ENCODE results near the gene PRMT7. TPM values are rescaled to one million over a fixed set of nuclear protein-coding genes. Genes with fewer than 3 reads are reported as not detected.

PRMT7 gene
- total RNA-seq, 1 experiment from 2014 or later = 47.5 TPM

DNA sequence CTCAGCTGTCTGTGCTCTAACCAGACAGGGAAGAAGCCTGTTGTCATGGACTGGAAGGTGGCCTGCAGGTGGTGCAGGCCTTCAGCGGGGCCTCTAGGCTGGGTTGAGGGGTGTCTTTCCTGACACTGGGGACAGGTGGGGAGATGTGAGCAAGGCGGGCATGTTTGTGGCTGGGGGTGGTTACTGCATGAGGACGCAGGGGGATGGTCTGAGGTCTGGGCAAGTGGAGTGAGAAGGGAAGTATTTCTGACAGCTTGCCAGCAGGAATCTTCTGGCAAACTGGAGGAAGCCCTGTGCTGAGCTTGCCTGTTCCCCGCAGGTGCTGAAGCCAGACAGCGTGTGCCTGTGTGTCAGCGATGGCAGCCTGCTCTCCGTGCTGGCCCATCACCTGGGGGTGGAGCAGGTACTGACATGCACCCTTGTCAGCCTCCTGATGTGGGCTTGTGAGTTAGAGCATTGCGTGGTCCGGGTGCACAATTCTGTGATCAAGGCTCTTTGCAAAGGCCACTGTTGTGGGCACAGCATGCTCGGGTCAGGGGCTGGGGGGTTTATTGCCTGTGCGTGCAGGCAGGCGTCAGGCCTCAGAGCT lies 36.2 kb downstream of the PRMT7 start:
- POLR2A ChIA-PET (ENCODE audit: unreplicated experiment) = no interaction called here
- no TSS peak for BruUV-seq (replicated peaks)
- no peaks in the 10 kb centered on the region for H3K36me3 ChIP-seq (ENCODE audit: low read depth)
- DNase-seq = no peak
- H3K4me3 ChIP-seq = no peak overlapping the region
- TF ChIP-seq EZH2 (IDR thresholded peaks at IDR 0.05; ENCODE audit: low read depth) = no peak
- TF ChIP-seq, protein P1, sequence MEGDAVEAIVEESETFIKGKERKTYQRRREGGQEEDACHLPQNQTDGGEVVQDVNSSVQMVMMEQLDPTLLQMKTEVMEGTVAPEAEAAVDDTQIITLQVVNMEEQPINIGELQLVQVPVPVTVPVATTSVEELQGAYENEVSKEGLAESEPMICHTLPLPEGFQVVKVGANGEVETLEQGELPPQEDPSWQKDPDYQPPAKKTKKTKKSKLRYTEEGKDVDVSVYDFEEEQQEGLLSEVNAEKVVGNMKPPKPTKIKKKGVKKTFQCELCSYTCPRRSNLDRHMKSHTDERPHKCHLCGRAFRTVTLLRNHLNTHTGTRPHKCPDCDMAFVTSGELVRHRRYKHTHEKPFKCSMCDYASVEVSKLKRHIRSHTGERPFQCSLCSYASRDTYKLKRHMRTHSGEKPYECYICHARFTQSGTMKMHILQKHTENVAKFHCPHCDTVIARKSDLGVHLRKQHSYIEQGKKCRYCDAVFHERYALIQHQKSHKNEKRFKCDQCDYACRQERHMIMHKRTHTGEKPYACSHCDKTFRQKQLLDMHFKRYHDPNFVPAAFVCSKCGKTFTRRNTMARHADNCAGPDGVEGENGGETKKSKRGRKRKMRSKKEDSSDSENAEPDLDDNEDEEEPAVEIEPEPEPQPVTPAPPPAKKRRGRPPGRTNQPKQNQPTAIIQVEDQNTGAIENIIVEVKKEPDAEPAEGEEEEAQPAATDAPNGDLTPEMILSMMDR (conservative IDR thresholded peaks at IDR 0.05) = no peak
- H3K9me2 ChIP-seq (ENCODE audit: insufficient read depth) = no peaks in the 10 kb centered on the region
- CTCF ChIA-PET = no interaction called here
- no peaks in the 10 kb centered on the region for H3F3A ChIP-seq (ENCODE audit: insufficient read depth, low read depth)
- H3K27me3 ChIP-seq (ENCODE audit: insufficient read depth, low read depth) = no peaks in the 10 kb centered on the region
- no peaks in the 10 kb centered on the region for H3K79me2 ChIP-seq (ENCODE audit: low read depth)
- intact Hi-C loops (cut with micrococcal nuclease; ENCODE audit: unreplicated experiment) = no loop called here
- H3K4me2 ChIP-seq = no peak overlapping the region
- H3K9me3 ChIP-seq (ENCODE audit: insufficient read depth, low read depth) = no peaks in the 10 kb centered on the region
- H3K27ac ChIP-seq = no peak overlapping the region
- H2AFZ ChIP-seq = no peak overlapping the region
- H3K4me1 ChIP-seq (replicated peaks; ENCODE audit: insufficient read depth) = no peaks in the 10 kb centered on the region
- no peaks in the 10 kb centered on the region; the same call in 1 of the 2 replicates for H4K20me1 ChIP-seq (ENCODE audit: insufficient read depth)

DNA sequence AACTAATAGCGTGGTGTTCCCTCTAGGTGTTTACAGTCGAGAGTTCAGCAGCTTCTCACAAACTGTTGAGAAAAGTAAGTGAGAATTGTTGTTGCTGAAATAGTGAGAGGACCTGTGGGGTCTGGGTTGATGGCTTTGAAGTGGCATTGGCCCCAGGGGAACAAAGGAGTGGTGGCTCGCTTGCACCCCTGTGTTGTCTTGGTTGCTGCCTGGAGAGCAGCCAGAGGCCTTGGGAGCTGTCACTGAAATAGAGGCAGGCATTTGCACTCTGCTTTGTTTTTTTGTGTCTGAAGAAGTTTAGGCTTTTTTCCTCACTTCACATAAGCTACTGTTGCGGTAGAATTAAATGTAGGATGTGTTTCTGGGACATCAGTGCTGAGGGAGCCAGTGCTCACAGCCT lies 36.8 kb downstream of the PRMT7 start:
- Histone ChIP-seq H3K4me1 (replicated peaks; ENCODE audit: insufficient read depth) (no peaks in the 10 kb centered on the region), H3K36me3 (ENCODE audit: low read depth) (no peaks in the 10 kb centered on the region; the same call in 1 of the 2 replicates), H3K4me3 (no peak overlapping the region), H3K27ac (no peak overlapping the region), H2AFZ (no peak overlapping the region), H4K20me1 (ENCODE audit: insufficient read depth) (no peaks in the 10 kb centered on the region; the same call in 1 of the 2 replicates), H3K27me3 (ENCODE audit: insufficient read depth, low read depth) (no peaks in the 10 kb centered on the region), H3K79me2 (ENCODE audit: low read depth) (no peaks in the 10 kb centered on the region), H3K4me2 (no peak overlapping the region), H3K9me2 (ENCODE audit: insufficient read depth) (no peaks in the 10 kb centered on the region), H3K9me3 (ENCODE audit: insufficient read depth, low read depth) (no peaks in the 10 kb centered on the region), H3F3A (ENCODE audit: insufficient read depth, low read depth) (no peaks in the 10 kb centered on the region)
- POLR2A ChIA-PET (ENCODE audit: unreplicated experiment) = no interaction called here
- CTCF ChIA-PET = no interaction called here
- intact Hi-C loops (cut with micrococcal nuclease; ENCODE audit: unreplicated experiment) = no loop called here
- TF ChIP-seq, protein P1 (conservative IDR thresholded peaks at IDR 0.05) = no peak
- no peak for TF ChIP-seq EZH2 (IDR thresholded peaks at IDR 0.05; ENCODE audit: low read depth)
- no TSS peak for BruUV-seq (replicated peaks)
- DNase-seq = no peak

- Histone ChIP-seq H3K4me2 (no peak overlapping the region), H3K36me3 (ENCODE audit: low read depth) (no peaks in the 10 kb centered on the region; the same call in 1 of the 2 replicates), H3F3A (ENCODE audit: insufficient read depth, low read depth) (no peaks in the 10 kb centered on the region), H3K27me3 (ENCODE audit: insufficient read depth, low read depth) (no peaks in the 10 kb centered on the region), H4K20me1 (ENCODE audit: insufficient read depth) (no peaks in the 10 kb centered on the region; the same call in 1 of the 2 replicates), H3K9me3 (ENCODE audit: insufficient read depth, low read depth) (no peaks in the 10 kb centered on the region), H3K79me2 (ENCODE audit: low read depth) (no peaks in the 10 kb centered on the region), H3K9me2 (ENCODE audit: insufficient read depth) (no peaks in the 10 kb centered on the region), H3K27ac (no peak overlapping the region), H3K4me1 (replicated peaks; ENCODE audit: insufficient read depth) (no peaks in the 10 kb centered on the region), H3K4me3 (no peak overlapping the region), H2AFZ (no peak overlapping the region)
- intact Hi-C loops (cut with micrococcal nuclease; ENCODE audit: unreplicated experiment) = no loop called here
- no peak for TF ChIP-seq EZH2 (IDR thresholded peaks at IDR 0.05; ENCODE audit: low read depth)
- TF ChIP-seq, protein P1 (conservative IDR thresholded peaks at IDR 0.05) = no peak
- POLR2A ChIA-PET (ENCODE audit: unreplicated experiment) = no interaction called here
- no peak for DNase-seq
- CTCF ChIA-PET = interaction anchor here (0.6 kb wide), 1 partner anchor 85 kb away, joined by 5 read pairs; no protein-coding TSS in a partner anchor
- no TSS peak for BruUV-seq (replicated peaks)
Observed at GRCh38 chr16:68348639-68349445, 38.0 kb downstream of the PRMT7 start.
